HCT116 (cell line): ENCODE data around the gene ASXL2. TPM values are rescaled to one million over a fixed set of nuclear protein-coding genes. Genes with fewer than 3 reads are reported as not detected.

ENCODE experiments used
- ATAC-seq: fragments of 200-7000 bp; cut with Tn5 transposase; 2 replicates; pipeline ENCODE4 v1.9.1; 2020; ENCODE audit warnings: mild to moderate bottlenecking, moderate library complexity
- BruUV-seq: library from RNA; stranded (reverse); fragments of 400-500 nt; replicated peaks from 2 replicates; lab custom pipeline; 2021; lab: Mats Ljungman, UMichigan
- CTCF ChIA-PET: fragments of 300-600 bp; sonication (Branson Sonifier 250); formaldehyde crosslinking; loops from one replicate; lab custom pipeline; 2021; ENCODE audit warnings: antibody characterized with exemption; lab: Charles Lee
- POLR2A ChIA-PET: fragments of 300-600, 350-600 bp; sonication (Branson Sonifier 250); formaldehyde crosslinking; loops from one replicate; lab custom pipeline; 2021; ENCODE audit warnings: antibody characterized with exemption; lab: Charles Lee
- RAD21 ChIA-PET, 2 experiments: fragments of 300-600 bp; sonication (Branson Sonifier 250); formaldehyde crosslinking; loops; one replicate each; lab custom pipeline; 2023; ENCODE audit warnings: low total read pairs in 2 of 2; ENCODE audit not compliant: uncharacterized antibody in 2 of 2, unreplicated experiment in 2 of 2, low non-redundant PET in 1 of 2; lab: Charles Lee
- DNase-seq: peaks from one replicate; pipeline ENCODE4 v3.0.0-alpha.2; 2010; ENCODE audit warnings: low read depth, low spot score
- H2AFZ ChIP-seq: fragments of 200-600 bp; shearing (Covaris generic), sonication (generic); 2 replicates; pipeline ENCODE4 v1.6.1; 2017; ENCODE audit warnings: low read depth, mixed run types, mixed read lengths, antibody characterized with exemption, low read length; ENCODE audit not compliant: poor library complexity, severe bottlenecking
- H3K27ac ChIP-seq: 2 replicates; pipeline ENCODE4 v1.5.1; 2012; ENCODE audit warnings: low read depth, low read length
- H3K27me3 ChIP-seq: fragments of 200-600 bp; sonication (generic); 2 replicates; pipeline ENCODE4 v1.6.1; 2016; ENCODE audit warnings: mixed run types, low read length, mixed read lengths; ENCODE audit not compliant: insufficient read depth
- H3K36me3 ChIP-seq, 2 experiments: fragments of 200-500 bp in 1 of 2; fragments of 200-600 bp in 1 of 2; sonication (Bioruptor generic) in 1 of 2; sonication (generic) in 1 of 2; 2 replicates each; pipeline versions ENCODE4 v1.5.1 to v1.6.1; 2014 to 2016; ENCODE audit warnings: low read length in 2 of 2, inconsistent platforms in 1 of 2, mixed read lengths in 1 of 2, mixed run types in 1 of 2; ENCODE audit not compliant: insufficient read depth in 2 of 2, control insufficient read depth in 1 of 2
- H3K4me1 ChIP-seq, 2 experiments: fragments of 200-600 bp in 1 of 2; sonication (generic) in 1 of 2; 2 replicates each; pipeline versions ENCODE4 v1.5.1 to v1.6.1; 2012 to 2017; ENCODE audit warnings: low read length in 2 of 2, inconsistent platforms in 1 of 2, mild to moderate bottlenecking in 1 of 2, mixed read lengths in 1 of 2, mixed run types in 1 of 2, moderate library complexity in 1 of 2; ENCODE audit not compliant: insufficient read depth in 2 of 2, control insufficient read depth in 1 of 2
- H3K4me2 ChIP-seq: fragments of 200-600 bp; sonication (generic); 2 replicates; pipeline ENCODE4 v1.6.1; 2017; ENCODE audit warnings: mixed run types, low read length, mixed read lengths
- H3K4me3 ChIP-seq, 2 experiments: fragments of 200-600 bp in 1 of 2; sonication (generic) in 1 of 2; replicated peaks in 1 of 2; 2 replicates each; pipeline ENCODE4 v1.5.1; 2011 to 2016; ENCODE audit warnings: low read length in 2 of 2, control low read depth in 1 of 2, low read depth in 1 of 2, mild to moderate bottlenecking in 1 of 2, mixed read lengths in 1 of 2, mixed run types in 1 of 2
- H3K79me2 ChIP-seq: fragments of 200-600 bp; sonication (generic); 2 replicates; pipeline ENCODE4 v1.6.1; 2017; ENCODE audit warnings: mild to moderate bottlenecking, mixed run types, low read length, moderate library complexity, mixed read lengths; ENCODE audit not compliant: insufficient read depth
- H3K9ac ChIP-seq: fragments of 200-600 bp; sonication (generic); 2 replicates; pipeline ENCODE4 v1.6.1; 2016; ENCODE audit warnings: low read length, mixed read lengths
- H3K9me2 ChIP-seq: fragments of 200-600 bp; sonication (generic), shearing (Covaris generic); 2 replicates; pipeline ENCODE4 v1.6.1; 2017; ENCODE audit warnings: mixed run types, mild to moderate bottlenecking, moderate library complexity; ENCODE audit not compliant: insufficient read depth
- H3K9me3 ChIP-seq, 2 experiments: fragments of 200-500 bp in 1 of 2; fragments of 200-600 bp in 1 of 2; sonication (Bioruptor generic) in 1 of 2; sonication (generic) in 1 of 2; 2 replicates each; pipeline ENCODE4 v1.6.1; 2014 to 2017; ENCODE audit warnings: low read length in 2 of 2, mixed read lengths in 2 of 2, inconsistent platforms in 1 of 2, low read depth in 1 of 2, mild to moderate bottlenecking in 1 of 2, mixed run types in 1 of 2, moderate library complexity in 1 of 2; ENCODE audit not compliant: control insufficient read depth in 1 of 2, insufficient read depth in 1 of 2
- H4K20me1 ChIP-seq: fragments of 200-600 bp; sonication (generic), shearing (Covaris generic); 2 replicates; pipeline ENCODE4 v1.6.1; 2017; ENCODE audit warnings: mixed run types, mild to moderate bottlenecking, moderate library complexity; ENCODE audit not compliant: insufficient read depth
- ATF3 ChIP-seq: IDR thresholded peaks from 2 replicates; pipeline ENCODE4 v1.6.1; 2012
- CBX3 ChIP-seq: IDR thresholded peaks from 2 replicates; pipeline ENCODE4 v1.6.1; 2012; ENCODE audit warnings: low read depth
- CEBPB ChIP-seq: IDR thresholded peaks from 2 replicates; pipeline ENCODE4 v1.6.1; 2012; ENCODE audit warnings: low read depth
- CTCF ChIP-seq, 3 experiments: fragments of 200-600 bp in 1 of 3; sonication (generic) in 1 of 3; IDR thresholded peaks in 2 of 3; conservative IDR thresholded peaks in 1 of 3; 2 replicates each; pipeline ENCODE4 v1.5.1; 2012 to 2017; ENCODE audit warnings: low read depth in 2 of 3, low read length in 2 of 3, antibody characterized with exemption in 1 of 3, borderline replicate concordance in 1 of 3, control low read depth in 1 of 3, mild to moderate bottlenecking in 1 of 3, mixed read lengths in 1 of 3, mixed run types in 1 of 3, moderate library complexity in 1 of 3; ENCODE audit not compliant: insufficient read depth in 1 of 3
- ELF1 ChIP-seq: IDR thresholded peaks from 2 replicates; pipeline ENCODE4 v1.6.1; 2012; ENCODE audit warnings: low read depth, borderline replicate concordance
- EZH2 ChIP-seq: fragments of 200-600 bp; sonication (generic); IDR thresholded peaks from 2 replicates; pipeline ENCODE4 v1.6.1; 2017; ENCODE audit warnings: antibody characterized with exemption, mixed run types
- EZH2phosphoT487 ChIP-seq: fragments of 200-600 bp; IDR thresholded peaks from 2 replicates; pipeline ENCODE4 v1.6.1; 2018; ENCODE audit warnings: antibody characterized with exemption, borderline replicate concordance
- JUND ChIP-seq: IDR thresholded peaks from 2 replicates; pipeline ENCODE4 v1.6.1; 2012
- MAX ChIP-seq: IDR thresholded peaks from 2 replicates; pipeline ENCODE4 v1.6.1; 2012
- POLR2AphosphoS5 ChIP-seq: IDR thresholded peaks from 2 replicates; pipeline ENCODE4 v1.6.1; 2011; ENCODE audit warnings: mild to moderate bottlenecking, low read depth, low read length, moderate library complexity
- SIN3A ChIP-seq: IDR thresholded peaks from 2 replicates; pipeline ENCODE4 v1.6.1; 2012; ENCODE audit warnings: low read depth
- SP1 ChIP-seq: IDR thresholded peaks from 2 replicates; pipeline ENCODE4 v1.6.1; 2012; ENCODE audit warnings: low read depth
- SRF ChIP-seq: IDR thresholded peaks from 2 replicates; pipeline ENCODE4 v1.6.1; 2012; ENCODE audit warnings: low read depth
- YY1 ChIP-seq: IDR thresholded peaks from 2 replicates; pipeline ENCODE4 v1.6.1; 2011; ENCODE audit warnings: low read length, low read depth, moderate library complexity, mild to moderate bottlenecking; ENCODE audit not compliant: insufficient replicate concordance; ENCODE audit errors: extremely low read depth
- ZNF274 ChIP-seq: fragments of 200-500 bp; sonication (Bioruptor generic); IDR thresholded peaks from 2 replicates; pipeline ENCODE4 v1.6.1; 2014; ENCODE audit warnings: mild to moderate bottlenecking, low read depth, low read length, inconsistent platforms
- intact Hi-C: fragments of 100-400 bp; cut with micrococcal nuclease; formaldehyde crosslinking; loops from 2 replicates; pipeline ENCODE4 v1.10.0; 2022
- total RNA-seq: library from RNA; stranded (reverse); gene quantifications from one replicate; pipeline ENCODE4 v1.2.1, GENCODE V29; 2021; ENCODE audit not compliant: unreplicated experiment

The ASXL2 gene
- total RNA-seq, 1 experiment from 2014 or later, result 29.2 TPM

GRCh38 chr2:25709349-25709748 lies 168.9 kb downstream of the ASXL2 start:
- H4K20me1 ChIP-seq, result no peaks in the 10 kb centered on the region
- no peak overlapping the region for H3K9ac ChIP-seq
- no peak overlapping the region for H3K4me3 ChIP-seq
- RAD21 ChIA-PET, result no interaction called here
- TF ChIP-seq SIN3A (no peak), POLR2AphosphoS5 (no peak), YY1 (no peak), EZH2phosphoT487 (no peak), MAX (no peak), CEBPB (no peak), ZNF274 (no peak), ATF3 (no peak), JUND (no peak), EZH2 (no peak), CBX3 (no peak), SRF (no peak), CTCF (IDR thresholded peaks at IDR 0.05 in 2 of 3, conservative IDR thresholded peaks at IDR 0.05 in 1 of 3; ENCODE audit: borderline replicate concordance in 1 of 3, insufficient read depth in 1 of 3, low read depth in 2 of 3, low read length in 2 of 3) (no peak), ELF1 (no peak), SP1 (no peak)
- no peaks in the 10 kb centered on the region for H3K36me3 ChIP-seq
- no peaks in the 10 kb centered on the region for H3K27me3 ChIP-seq
- no peak overlapping the region for H2AFZ ChIP-seq
- no peak for ATAC-seq
- no peak overlapping the region for H3K27ac ChIP-seq
- BruUV-seq, result no TSS peak
- POLR2A ChIA-PET, result no interaction called here
- DNase-seq, result no peak
- no peak overlapping the region for H3K4me2 ChIP-seq
- intact Hi-C loops, result no loop called here
- no peaks in the 10 kb centered on the region for H3K79me2 ChIP-seq
- CTCF ChIA-PET, result interaction anchor here (1.0 to 1.8 kb wide), 2 partner anchors 9 to 103 kb away, joined by 3 to 9 read pairs; no protein-coding TSS in a partner anchor
- H3K9me3 ChIP-seq, result no peaks in the 10 kb centered on the region
- no peaks in the 10 kb centered on the region for H3K4me1 ChIP-seq
- no peaks in the 10 kb centered on the region for H3K9me2 ChIP-seq
